Heart right ventricle (tissue), 16 donors: ENCODE data around the gene DNAJC4. TPM values are rescaled to one million over a fixed set of nuclear protein-coding genes. Genes with fewer than 3 reads are reported as not detected.

Experiments used
- ATAC-seq, 8 donors: fragments of 200-7000 bp; cut with Tn5 transposase; one replicate each; pipeline ENCODE4 v1.9.1; 2020; ENCODE audit warnings: mild to moderate bottlenecking in 8 of 8, moderate library complexity in 8 of 8, moderate number of reproducible peaks in 1 of 8
- DNase-seq, 2 donors: peaks; one replicate each; pipeline ENCODE4 v3.0.0-alpha.2; 2020
- H3K27ac ChIP-seq, 10 donors: fragments of 200-600 bp; sonication (generic) in 2 of 10; one replicate each; pipeline versions ENCODE4 v1.5.0 to v1.8.0; 2020 to 2022; ENCODE audit warnings: mild to moderate bottlenecking in 3 of 10
- H3K27me3 ChIP-seq, 7 donors: fragments of 200-600 bp; one replicate each; pipeline ENCODE4 v1.8.0; 2021 to 2022; ENCODE audit warnings: mild to moderate bottlenecking in 2 of 7
- H3K36me3 ChIP-seq, 9 donors: fragments of 200-600 bp; sonication (generic) in 1 of 9; one replicate each; pipeline versions ENCODE4 v1.5.0 to v1.8.0; 2020 to 2022; ENCODE audit warnings: mild to moderate bottlenecking in 2 of 9
- H3K4me1 ChIP-seq, 9 donors: fragments of 200-600 bp; sonication (generic) in 1 of 9; one replicate each; pipeline versions ENCODE4 v1.5.0 to v1.8.0; 2020 to 2022; ENCODE audit warnings: mild to moderate bottlenecking in 4 of 9
- H3K4me3 ChIP-seq, 10 donors: fragments of 200-600 bp; sonication (generic) in 2 of 10; one replicate each; pipeline versions ENCODE4 v1.5.0 to v1.8.0; 2020 to 2022; ENCODE audit warnings: mild to moderate bottlenecking in 7 of 10, moderate library complexity in 2 of 10
- H3K9me3 ChIP-seq, 11 donors: fragments of 200-600 bp in 10 of 11; sonication (generic) in 2 of 11; one replicate each; pipeline versions ENCODE4 v1.5.0 to v1.8.0; 2013 to 2022; ENCODE audit warnings: mild to moderate bottlenecking in 2 of 11, control low read depth in 1 of 11, moderate library complexity in 1 of 11
- WGBS, 2 donors: extraction: QIAGEN DNeasy Blood & Tissue Kit; methylation state at CpG; one replicate each; pipeline ENCODE4 v1.1.7; 2013; ENCODE audit warnings: inconsistent platforms in 1 of 2; 5-methylcytosine and 5-hydroxymethylcytosine counted together
- intact Hi-C, 10 donors: fragments of 100-400 bp; cut with DNase I; formaldehyde crosslinking; loops; one replicate each; pipeline versions ENCODE4 v1.11.1 to v1.14.2; 2022
- polyA plus RNA-seq, 2 donors: library from polyadenylated mRNA; stranded (reverse); fragments of 200-250 nt; gene quantifications; one replicate each; pipeline ENCODE4 v1.2.3, GENCODE V29; 2013
- total RNA-seq, 10 donors: library from RNA; stranded (reverse); fragmentation: NEBNext Ultra II Directional in 3 of 10; extraction: Animal tissue kit (Norgen Biotek cat#: 25700) in 3 of 10; gene quantifications; one replicate each; pipeline versions ENCODE4 v1.2.1 to v1.2.4, GENCODE V29; 2021 to 2023
- TF ChIP-seq, protein P1 (sequence below), 9 donors: fragments of 200-600 bp; sonication (generic) in 2 of 9; IDR thresholded peaks; one replicate each; pipeline versions ENCODE4 v1.5.0 to v1.8.0; 2021 to 2022; ENCODE audit warnings: antibody characterized with exemption in 9 of 9, mild to moderate bottlenecking in 5 of 9, moderate library complexity in 1 of 9
- donor health status: Arrhythmogenic right ventricular cardiomyopathy.
- donor health status: ischemic (EF 13 %, LVEDD 7.1; RV severe dilation, severe dysfunction).
- donor health status: healthy with polysubstance abuse.
- donor health status: DM: no; HTN: yes; CAD: no.
- donor health status: DM: no; HTN: no; CAD: no.
- donor health status: ischemic (EF 25% LVEDD 6.9; RV normal size, moderate dysfunction).
- donor health status: ischemic (EF 25% LVEDD 5.7; RV mildly dilated, moderate dysfunction).
- donor health status: healthy.
- donor health status: DM: yes; HTN: yes; CAD: no.
- donor health status: Ischemic cardiomyopathy.
- donor health status: ischemic (EF 35%, LVEDD 5.7; RV mildly dilated, moderate dysfunction).
- donor health status: nonischemic (EF 11% LVEDD 7.7; RV severe dilation, severe dysfunction).
- donor health status: DM: yes; HTN: yes; CAD: no.
- donor health status: PGD.
- donor health status: ischemic (EF 29% LVEDD 5.4; RV normal size, mild dysfunction).
- donor health status: nonischemic (EF 23%, LVEDD 6.1; RV moderate dilation, normal function).

The DNAJC4 gene
- total and polyA plus RNA-seq, 12 donors: 46.6 to 173 (median 52.0) TPM

DNA sequence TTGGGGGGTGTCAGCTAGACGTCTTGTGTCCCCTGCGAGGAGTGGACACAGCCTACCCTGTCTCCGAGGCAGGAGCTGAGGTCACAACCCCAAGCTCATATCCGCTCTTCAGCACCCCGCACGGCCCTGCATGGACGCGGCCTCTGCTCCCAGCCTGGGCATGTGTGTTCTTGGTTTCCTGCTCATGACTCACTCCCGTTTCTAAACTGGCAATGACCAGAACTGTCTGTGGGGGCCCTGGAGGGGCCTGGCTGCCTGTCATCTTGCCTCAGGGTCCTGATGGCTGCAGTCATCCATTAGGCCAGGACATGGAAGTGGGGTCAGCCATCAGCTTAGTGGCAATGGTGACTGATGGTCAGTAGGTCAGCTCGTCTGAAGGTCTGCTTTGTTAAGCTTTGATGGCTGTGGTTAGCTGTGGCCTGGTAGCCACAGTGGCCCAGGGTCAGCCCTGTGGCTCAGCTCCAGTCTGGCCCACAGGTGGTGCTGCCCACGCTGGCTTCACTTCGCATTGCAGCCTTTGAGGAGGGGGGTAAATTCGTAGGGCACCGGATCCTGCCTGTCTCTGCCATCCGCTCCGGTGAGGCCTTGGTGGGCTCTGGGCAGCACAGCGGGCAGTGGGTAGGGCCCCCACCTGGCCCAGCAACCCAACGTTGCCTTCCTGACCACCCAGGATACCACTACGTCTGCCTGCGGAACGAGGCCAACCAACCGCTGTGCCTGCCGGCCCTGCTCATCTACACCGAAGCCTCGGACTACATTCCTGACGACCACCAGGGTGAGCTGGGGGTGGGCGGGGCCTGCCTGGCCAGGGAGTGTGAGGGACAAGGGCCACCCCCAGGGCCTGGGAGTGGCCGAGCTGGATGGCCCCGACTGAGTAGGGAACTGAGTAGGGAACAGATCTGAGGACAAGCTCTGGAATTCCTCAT lies 32.9 kb downstream of the DNAJC4 start:
- ATAC-seq (no peak), DNase-seq (no peak)
- intact Hi-C loops: no loop called here
- Histone ChIP-seq H3K36me3 (peaks cover 0 to 89% (median 27%) of the 10 kb centered on the region in 9 donors), H3K27ac (no peak overlapping the region), H3K9me3 (no peaks in the 10 kb centered on the region), H3K4me1 (peaks cover 11 to 21% (median 15%) of the 10 kb centered on the region in 9 donors), H3K27me3 (no peaks in the 10 kb centered on the region), H3K4me3 (no peak overlapping the region)
- 84 to 87% methylated on average over 29 of the region's 29 CpGs for WGBS, 2 donors
- TF ChIP-seq, protein P1, sequence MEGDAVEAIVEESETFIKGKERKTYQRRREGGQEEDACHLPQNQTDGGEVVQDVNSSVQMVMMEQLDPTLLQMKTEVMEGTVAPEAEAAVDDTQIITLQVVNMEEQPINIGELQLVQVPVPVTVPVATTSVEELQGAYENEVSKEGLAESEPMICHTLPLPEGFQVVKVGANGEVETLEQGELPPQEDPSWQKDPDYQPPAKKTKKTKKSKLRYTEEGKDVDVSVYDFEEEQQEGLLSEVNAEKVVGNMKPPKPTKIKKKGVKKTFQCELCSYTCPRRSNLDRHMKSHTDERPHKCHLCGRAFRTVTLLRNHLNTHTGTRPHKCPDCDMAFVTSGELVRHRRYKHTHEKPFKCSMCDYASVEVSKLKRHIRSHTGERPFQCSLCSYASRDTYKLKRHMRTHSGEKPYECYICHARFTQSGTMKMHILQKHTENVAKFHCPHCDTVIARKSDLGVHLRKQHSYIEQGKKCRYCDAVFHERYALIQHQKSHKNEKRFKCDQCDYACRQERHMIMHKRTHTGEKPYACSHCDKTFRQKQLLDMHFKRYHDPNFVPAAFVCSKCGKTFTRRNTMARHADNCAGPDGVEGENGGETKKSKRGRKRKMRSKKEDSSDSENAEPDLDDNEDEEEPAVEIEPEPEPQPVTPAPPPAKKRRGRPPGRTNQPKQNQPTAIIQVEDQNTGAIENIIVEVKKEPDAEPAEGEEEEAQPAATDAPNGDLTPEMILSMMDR (IDR thresholded peaks at IDR 0.05): no peak

DNA sequence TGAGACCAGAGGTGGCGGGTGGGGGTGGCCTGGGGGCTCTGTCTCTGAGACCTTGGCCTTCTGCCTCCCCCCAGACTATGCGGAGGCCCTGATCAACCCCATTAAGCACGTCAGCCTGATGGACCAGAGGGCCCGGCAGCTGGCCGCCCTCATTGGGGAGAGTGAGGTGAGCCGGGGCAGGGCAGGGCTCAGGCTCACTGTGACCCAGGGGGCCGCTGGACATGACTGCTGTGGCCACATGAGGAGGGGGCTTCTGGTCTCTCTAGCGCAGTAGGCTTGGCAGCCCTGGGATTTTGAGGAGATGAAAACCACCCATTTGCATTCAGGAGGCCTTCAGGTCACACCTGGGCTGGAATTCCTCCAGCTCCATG lies 33.6 kb downstream of the DNAJC4 start:
- no peak for DNase-seq
- H3K4me1 ChIP-seq: peaks cover 18 to 28% (median 22%) of the 10 kb centered on the region in 9 donors
- TF ChIP-seq, protein P1 (IDR thresholded peaks at IDR 0.05): no peak
- H3K27ac ChIP-seq: no peak overlapping the region
- ATAC-seq: no peak
- H3K9me3 ChIP-seq: no peaks in the 10 kb centered on the region
- 90 to 95% methylated on average over 8 of the region's 8 CpGs for WGBS, 2 donors
- intact Hi-C loops: no loop called here
- no peaks in the 10 kb centered on the region for H3K27me3 ChIP-seq
- H3K36me3 ChIP-seq: peaks cover 0 to 83% (median 23%) of the 10 kb centered on the region in 9 donors
- no peak overlapping the region for H3K4me3 ChIP-seq

GRCh38 chr11:64264371-64264852 lies 34.1 kb downstream of the DNAJC4 start:
- WGBS, 2 donors: 90 to 92% methylated on average over 10 of the region's 10 CpGs
- TF ChIP-seq, protein P1 (IDR thresholded peaks at IDR 0.05): no peak
- Histone ChIP-seq H3K27me3 (no peaks in the 10 kb centered on the region), H3K27ac (no peak overlapping the region), H3K4me3 (no peak overlapping the region), H3K4me1 (peaks cover 18 to 32% (median 24%) of the 10 kb centered on the region in 9 donors), H3K9me3 (no peaks in the 10 kb centered on the region), H3K36me3 (peaks cover 0 to 78% (median 23%) of the 10 kb centered on the region in 9 donors)
- intact Hi-C loops: no loop called here
- DNase-seq: no peak
- ATAC-seq: no peak

- no peaks in the 10 kb centered on the region for H3K9me3 ChIP-seq
- peaks cover 0 to 68% (median 23%) of the 10 kb centered on the region in 9 donors for H3K36me3 ChIP-seq
- H3K4me3 ChIP-seq: no peak overlapping the region
- TF ChIP-seq, protein P1 (IDR thresholded peaks at IDR 0.05): no peak
- H3K4me1 ChIP-seq: peaks cover 18 to 33% (median 24%) of the 10 kb centered on the region in 9 donors
- intact Hi-C loops: loop anchor here in 3 of 10 donors (2.0 kb wide), 2 partner anchors 13 to 15 kb away; partner anchors contain the start of gene PLCB3 (in 1 of the 3)
- H3K27ac ChIP-seq: no peak overlapping the region
- no peaks in the 10 kb centered on the region for H3K27me3 ChIP-seq
- peak in 1 of 2 donors; percentile 15 for DNase-seq
- no peak for ATAC-seq
- WGBS, 2 donors: 94 to 96% methylated on average over 35 of the region's 35 CpGs
These were observed 35.1 kb downstream of the DNAJC4 start for GRCh38 chr11:64265176-64266160.
